H1 (cell line): ENCODE data around the gene GABRD. TPM values are rescaled to one million over a fixed set of nuclear protein-coding genes. Genes with fewer than 3 reads are reported as not detected.

Source experiments
- CTCF ChIA-PET: fragments of 300-600 bp; sonication (Branson Sonifier 250); formaldehyde crosslinking; loops from one replicate; lab custom pipeline; 2021; ENCODE audit not compliant: partially characterized antibody; lab: Charles Lee
- POLR2A ChIA-PET: fragments of 300-600 bp; sonication (Branson Sonifier 250); formaldehyde crosslinking; loops from one replicate; lab custom pipeline; 2021; ENCODE audit warnings: inconsistent platforms; ENCODE audit not compliant: partially characterized antibody; lab: Charles Lee
- DNase-seq, 2 experiments: peaks; one replicate each; pipeline versions ENCODE4 v3.0.0 to v3.0.0-alpha.2; 2010 to 2022; ENCODE audit warnings: low spot score in 2 of 2, low read depth in 1 of 2, mixed read lengths in 1 of 2
- FAIRE-seq: peaks from 2 replicates; lab custom pipeline; 2011; peaks lifted over from hg19 to GRCh38; lab: Jason Lieb, UNC
- H2AFZ ChIP-seq: 2 replicates; pipeline ENCODE4 v1.8.1; 2012; ENCODE audit warnings: low read length, inconsistent platforms
- H2AK5ac ChIP-seq: 2 replicates; pipeline ENCODE4 v1.6.1; 2013; ENCODE audit warnings: low read depth, low read length
- H2BK120ac ChIP-seq: replicated peaks from 2 replicates; pipeline ENCODE3; 2013; ENCODE audit warnings: low read depth, low read length, inconsistent platforms
- H2BK12ac ChIP-seq: 2 replicates; pipeline ENCODE4 v1.6.1; 2013; ENCODE audit warnings: low read depth, low read length
- H2BK15ac ChIP-seq: 2 replicates; pipeline ENCODE4 v1.6.1; 2013; ENCODE audit warnings: low read length
- H2BK20ac ChIP-seq: 2 replicates; pipeline ENCODE4 v1.6.1; 2013; ENCODE audit warnings: low read length
- H2BK5ac ChIP-seq: 2 replicates; pipeline ENCODE4 v1.6.1; 2013; ENCODE audit warnings: low read depth, low read length
- H3K14ac ChIP-seq: 2 replicates; pipeline ENCODE4 v1.6.1; 2013; ENCODE audit warnings: inconsistent platforms; ENCODE audit not compliant: insufficient read length
- H3K18ac ChIP-seq: 2 replicates; pipeline ENCODE4 v1.6.1; 2013; ENCODE audit warnings: low read length; ENCODE audit errors: extremely low read depth
- H3K23ac ChIP-seq: 2 replicates; pipeline ENCODE4 v1.6.1; 2013; ENCODE audit warnings: inconsistent platforms; ENCODE audit not compliant: insufficient read length
- H3K23me2 ChIP-seq: 2 replicates; pipeline ENCODE4 v1.6.1; 2013; ENCODE audit warnings: low read depth, low read length
- H3K27ac ChIP-seq: 2 replicates; pipeline ENCODE4 v1.6.1; 2011; ENCODE audit warnings: low read depth, low read length, inconsistent platforms
- H3K27me3 ChIP-seq, 4 experiments: replicated peaks in 1 of 4; 1 replicate in 1 of 4; 2 replicates in 3 of 4; pipeline versions ENCODE4 v1.6.1 to v1.8.1; 2011 to 2013; ENCODE audit warnings: low read length in 3 of 4, mild to moderate bottlenecking in 3 of 4, inconsistent platforms in 2 of 4, mixed read lengths in 2 of 4, moderate library complexity in 1 of 4; ENCODE audit not compliant: control insufficient read depth in 3 of 4, insufficient read depth in 3 of 4; ENCODE audit errors: extremely low read depth in 1 of 4
- H3K36me3 ChIP-seq, 4 experiments: 2 replicates each; pipeline versions ENCODE4 v1.6.1 to v1.8.1; 2011 to 2013; ENCODE audit warnings: mild to moderate bottlenecking in 4 of 4, low read length in 3 of 4, moderate library complexity in 2 of 4, control low read depth in 1 of 4, inconsistent platforms in 1 of 4; ENCODE audit not compliant: insufficient read depth in 4 of 4, control insufficient read depth in 2 of 4
- H3K4ac ChIP-seq: replicated peaks from 2 replicates; pipeline ENCODE3; 2013; ENCODE audit warnings: low read length, low read depth, mixed read lengths, inconsistent platforms; ENCODE audit not compliant: insufficient read length
- H3K4me1 ChIP-seq, 4 experiments: replicated peaks in 1 of 4; 1 replicate in 1 of 4; 2 replicates in 3 of 4; pipeline versions ENCODE4 v1.6.1 to v1.8.1; 2011 to 2013; ENCODE audit warnings: low read length in 3 of 4, inconsistent platforms in 2 of 4, mixed read lengths in 1 of 4; ENCODE audit not compliant: insufficient read depth in 4 of 4, control insufficient read depth in 3 of 4
- H3K4me2 ChIP-seq, 2 experiments: 2 replicates each; pipeline versions ENCODE4 v1.6.1 to v1.8.1; 2011 to 2013; ENCODE audit warnings: low read depth in 2 of 2, low read length in 2 of 2, control low read depth in 1 of 2, inconsistent platforms in 1 of 2, mild to moderate bottlenecking in 1 of 2; ENCODE audit not compliant: insufficient read depth in 1 of 2
- H3K4me3 ChIP-seq, 4 experiments: fragments of 200-600, 300-600 bp in 1 of 4; sonication (generic), shearing (Covaris generic), sonication (Bioruptor Twin) in 1 of 4; 2 replicates each; pipeline versions ENCODE4 v1.5.1 to v1.8.1; 2011 to 2016; ENCODE audit warnings: low read length in 4 of 4, low read depth in 3 of 4, control low read depth in 2 of 4, inconsistent platforms in 2 of 4, mild to moderate bottlenecking in 2 of 4, mixed read lengths in 1 of 4, moderate library complexity in 1 of 4; ENCODE audit not compliant: insufficient read depth in 2 of 4; ENCODE audit errors: extremely low read depth in 1 of 4
- H3K56ac ChIP-seq: replicated peaks from 2 replicates; pipeline ENCODE3; 2013; ENCODE audit warnings: low read depth, mild to moderate bottlenecking, mixed read lengths, low read length, inconsistent platforms; ENCODE audit not compliant: insufficient read length
- H3K79me1 ChIP-seq: 2 replicates; pipeline ENCODE4 v1.6.1; 2013; ENCODE audit warnings: low read depth, low read length, control low read depth
- H3K79me2 ChIP-seq, 2 experiments: 2 replicates each; pipeline versions ENCODE4 v1.6.1 to v1.8.1; 2012 to 2013; ENCODE audit warnings: low read length in 2 of 2, mild to moderate bottlenecking in 2 of 2, inconsistent platforms in 1 of 2; ENCODE audit not compliant: insufficient read depth in 2 of 2, control insufficient read depth in 1 of 2
- H3K9ac ChIP-seq, 4 experiments: replicated peaks in 1 of 4; 1 replicate in 1 of 4; 2 replicates in 3 of 4; pipeline versions ENCODE4 v1.6.1 to v1.8.1; 2011 to 2013; ENCODE audit warnings: low read depth in 3 of 4, low read length in 3 of 4, control low read depth in 2 of 4, mild to moderate bottlenecking in 2 of 4, moderate library complexity in 2 of 4, inconsistent platforms in 1 of 4; ENCODE audit errors: extremely low read depth in 1 of 4
- H3K9me3 ChIP-seq, 2 experiments: 2 replicates each; pipeline versions ENCODE4 v1.6.1 to v1.8.1; 2012 to 2013; ENCODE audit warnings: mild to moderate bottlenecking in 2 of 2, moderate library complexity in 2 of 2, control low read depth in 1 of 2, inconsistent platforms in 1 of 2, low read depth in 1 of 2, low read length in 1 of 2, mixed read lengths in 1 of 2; ENCODE audit not compliant: insufficient read depth in 2 of 2
- H4K20me1 ChIP-seq, 2 experiments: replicated peaks in 1 of 2; 2 replicates each; pipeline versions ENCODE3 to v1.8.1; 2011 to 2013; ENCODE audit warnings: inconsistent platforms in 2 of 2, low read length in 2 of 2, mild to moderate bottlenecking in 1 of 2; ENCODE audit not compliant: insufficient read depth in 2 of 2, control insufficient read depth in 1 of 2
- H4K5ac ChIP-seq: 2 replicates; pipeline ENCODE4 v1.6.1; 2013; ENCODE audit warnings: low read length, low read depth, mixed read lengths, inconsistent platforms; ENCODE audit not compliant: insufficient read length
- H4K8ac ChIP-seq: 2 replicates; pipeline ENCODE4 v1.8.0; 2013; ENCODE audit warnings: mild to moderate bottlenecking, moderate library complexity, low read length, inconsistent platforms; ENCODE audit not compliant: insufficient read depth; ENCODE audit errors: extremely low read depth
- H4K91ac ChIP-seq: replicated peaks from 2 replicates; pipeline ENCODE3; 2013; ENCODE audit warnings: low read length, mixed read lengths, inconsistent platforms; ENCODE audit not compliant: insufficient read length
- NANOG ChIP-seq: IDR thresholded peaks from 2 replicates; pipeline ENCODE4 v1.6.1; 2011; ENCODE audit warnings: low read length, low read depth, mild to moderate bottlenecking, inconsistent platforms; ENCODE audit not compliant: insufficient read depth, poor library complexity, severe bottlenecking
- WGBS, 2 experiments: shearing (Covaris generic) in 1 of 2; methylation state at CpG; one replicate each; pipeline versions ENCODE4 v1.1.6 to v1.1.7; 2013 to 2015; ENCODE audit warnings: low lambda C conversion rate in 2 of 2, mixed read lengths in 2 of 2, inconsistent platforms in 1 of 2, low coverage in 1 of 2, missing lambda C conversion rate in 1 of 2; ENCODE audit not compliant: insufficient replicate concordance in 2 of 2, insufficient coverage in 1 of 2, insufficient read length in 1 of 2; ENCODE audit errors: extremely low coverage in 1 of 2, missing lambda C conversion rate in 1 of 2; 5-methylcytosine and 5-hydroxymethylcytosine counted together
- polyA plus RNA-seq, 7 experiments: library from polyadenylated mRNA; depleted of rRNA in 3 of 7; stranded (reverse) in 5 of 7; unstranded in 2 of 7; fragments of >200 nt in 5 of 7; fragments of 200-250 nt in 2 of 7; gene quantifications; 1 replicate in 5 of 7; 2 replicates in 1 of 7; 4 replicates in 1 of 7; pipeline versions ENCODE4 v1.2.1 to v1.2.3, GENCODE V29; 2011 to 2013; ENCODE audit warnings: missing spikeins in 2 of 7, mixed read lengths in 2 of 7
- total RNA-seq: library from RNA; stranded (reverse); fragmentation: NEBNext Ultra II Directional; extraction: Animal tissue kit (Norgen Biotek cat#: 25700); gene quantifications from 2 replicates; pipeline ENCODE4 v1.2.1, GENCODE V29; 2021

The GABRD gene
- total and polyA plus RNA-seq, 2 of the 8 experiments (the other 6 are each of a cell fraction or from before 2014, with no cell fraction given): 1.8 to 3.0 TPM

DNA sequence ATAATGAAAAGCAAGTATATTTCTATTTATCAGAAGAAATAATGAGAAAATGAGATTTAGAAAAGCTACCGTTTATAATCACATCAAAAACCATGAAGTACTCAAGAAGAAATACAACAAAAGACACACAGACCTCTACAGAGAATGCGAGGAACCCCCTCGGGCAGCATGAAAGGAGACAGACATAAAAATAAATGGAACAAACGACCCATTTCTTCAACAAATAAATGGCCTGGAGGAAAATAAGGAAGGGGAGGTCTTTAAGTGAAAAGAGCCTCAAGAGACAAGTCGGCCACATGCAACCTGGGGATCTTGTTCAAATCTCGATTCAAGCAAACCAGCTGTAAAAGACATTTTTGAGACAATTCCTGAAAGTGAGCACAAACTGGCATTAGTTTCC lies 21.6 kb upstream of the GABRD start:
- Histone ChIP-seq H3K79me1 (no peaks in the 10 kb centered on the region), H3K4me3 (no peak overlapping the region), H3K18ac (no peak overlapping the region), H3K27me3 (no peaks in the 10 kb centered on the region; a peak in 1 of 7 replicates), H3K14ac (no peak overlapping the region), H3K27ac (no peak overlapping the region), H2BK20ac (no peak overlapping the region), H2BK120ac (no peak overlapping the region), H4K20me1 (no peaks in the 10 kb centered on the region), H3K4me1 (no peaks in the 10 kb centered on the region), H2AFZ (no peak overlapping the region), H3K9ac (no peak overlapping the region), H2BK5ac (no peak overlapping the region), H2BK12ac (no peak overlapping the region), H2AK5ac (no peak overlapping the region), H4K8ac (no peak overlapping the region), H4K5ac (no peak overlapping the region), H3K36me3 (no peaks in the 10 kb centered on the region), H4K91ac (no peak overlapping the region), H3K23me2 (no peaks in the 10 kb centered on the region), H2BK15ac (no peak overlapping the region), H3K79me2 (no peaks in the 10 kb centered on the region), H3K23ac (no peak overlapping the region), H3K4me2 (no peak overlapping the region), H3K4ac (no peak overlapping the region), H3K56ac (no peak overlapping the region), H3K9me3 (no peaks in the 10 kb centered on the region)
- FAIRE-seq (no peak), DNase-seq (no peak)
- WGBS, 2 experiments: 78% methylated on average over 6 of the region's 6 CpGs; no CpG with 5 or more reads in 1 of the 2 experiments
- POLR2A ChIA-PET: no interaction called here
- CTCF ChIA-PET: interaction anchor here (0.6 to 2.0 kb wide), 5 partner anchors 18 to 78 kb away, joined by 3 to 7 read pairs (median 3); partner anchors contain the start of gene TMEM52
- no peak for TF ChIP-seq NANOG
